Stimulated activated CD4-positive, alpha-beta T cell treated with anti-CD3 and anti-CD28 coated beads, Interleukin-2, amount 100 ng/mL, for 48 hours (primary cell): ENCODE data around the gene LSAMP.
"Not testable (repeated sequence)": the region's sequence is repeated elsewhere in the genome, so short reads cannot be mapped to it uniquely, and the experiment has no call there.

Source experiments
- DNase-seq, 2 donors: peaks; one replicate each; pipeline ENCODE4 v3.0.0-alpha.2; 2020

The LSAMP gene

GRCh38 chr3:115862099-115862498 lies 583.2 kb downstream of the LSAMP start:
- no peak for DNase-seq

GRCh38 chr3:115861166-115861733 lies 584.0 kb downstream of the LSAMP start:
- no peak for DNase-seq

GRCh38 chr3:115860766-115861165 lies 584.5 kb downstream of the LSAMP start:
- no peak for DNase-seq

- no peak for DNase-seq
These were observed 586.1 kb downstream of the LSAMP start for GRCh38 chr3:115859002-115859807.

- DNase-seq = no peak
These were observed 587.7 kb downstream of the LSAMP start for GRCh38 chr3:115857518-115858136.

- no peak for DNase-seq
These were observed 589.4 kb downstream of the LSAMP start for GRCh38 chr3:115855911-115856310.

GRCh38 chr3:115853104-115853503 lies 592.2 kb downstream of the LSAMP start:
- no peak for DNase-seq

GRCh38 chr3:115852278-115852677 lies 593.0 kb downstream of the LSAMP start:
- DNase-seq = no peak

GRCh38 chr3:115851571-115851970 lies 593.7 kb downstream of the LSAMP start:
- no peak for DNase-seq

- DNase-seq = no peak
These were observed 596.6 kb downstream of the LSAMP start for GRCh38 chr3:115848641-115849040.

- DNase-seq = no peak
These were observed 599.3 kb downstream of the LSAMP start for GRCh38 chr3:115845986-115846385.

GRCh38 chr3:115844729-115845128 lies 600.6 kb downstream of the LSAMP start:
- not testable (repeated sequence) for DNase-seq

- no peak for DNase-seq
These were observed 602.1 kb downstream of the LSAMP start for GRCh38 chr3:115843206-115843605.

- DNase-seq = no peak
These were observed 606.0 kb downstream of the LSAMP start for GRCh38 chr3:115839246-115839645.

- no peak for DNase-seq
These were observed 606.5 kb downstream of the LSAMP start for GRCh38 chr3:115838786-115839185.

- DNase-seq = no peak
These were observed 608.3 kb downstream of the LSAMP start for GRCh38 chr3:115836944-115837343.

- DNase-seq = no peak
These were observed 609.3 kb downstream of the LSAMP start for GRCh38 chr3:115835946-115836345.

GRCh38 chr3:115834068-115834467 lies 611.2 kb downstream of the LSAMP start:
- DNase-seq = no peak

GRCh38 chr3:115833074-115833473 lies 612.2 kb downstream of the LSAMP start:
- no peak for DNase-seq

- DNase-seq = no peak
These were observed 613.0 kb downstream of the LSAMP start for GRCh38 chr3:115832265-115832664.

GRCh38 chr3:115831864-115832263 lies 613.4 kb downstream of the LSAMP start:
- DNase-seq = no peak

- DNase-seq = no peak
These were observed 614.4 kb downstream of the LSAMP start for GRCh38 chr3:115830764-115831395.

GRCh38 chr3:115828401-115828800 lies 616.9 kb downstream of the LSAMP start:
- no peak for DNase-seq

GRCh38 chr3:115827495-115827894 lies 617.8 kb downstream of the LSAMP start:
- no peak for DNase-seq
